ENCODE results near the gene ZDHHC8.

DNA sequence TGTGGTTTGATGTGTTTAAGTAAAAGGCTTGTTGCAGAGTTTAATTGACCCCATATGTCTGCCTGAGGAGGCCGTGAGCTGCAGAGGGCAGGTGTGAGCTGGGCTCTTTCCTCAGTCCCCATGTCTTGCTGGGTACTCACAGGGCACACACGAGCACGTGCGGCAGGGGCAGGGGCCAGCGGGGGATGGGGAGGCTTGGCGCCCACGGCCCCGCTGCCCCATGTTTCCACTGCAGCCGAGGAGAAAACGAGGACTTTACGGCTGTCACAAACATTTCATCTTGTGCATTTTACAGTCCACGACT lies 43.9 kb downstream of the ZDHHC8 start:
- no peak for TF ChIP-seq EZH2phosphoT487 (IDR thresholded peaks at IDR 0.05; ENCODE audit: low read depth)
- TF ChIP-seq, protein P1, sequence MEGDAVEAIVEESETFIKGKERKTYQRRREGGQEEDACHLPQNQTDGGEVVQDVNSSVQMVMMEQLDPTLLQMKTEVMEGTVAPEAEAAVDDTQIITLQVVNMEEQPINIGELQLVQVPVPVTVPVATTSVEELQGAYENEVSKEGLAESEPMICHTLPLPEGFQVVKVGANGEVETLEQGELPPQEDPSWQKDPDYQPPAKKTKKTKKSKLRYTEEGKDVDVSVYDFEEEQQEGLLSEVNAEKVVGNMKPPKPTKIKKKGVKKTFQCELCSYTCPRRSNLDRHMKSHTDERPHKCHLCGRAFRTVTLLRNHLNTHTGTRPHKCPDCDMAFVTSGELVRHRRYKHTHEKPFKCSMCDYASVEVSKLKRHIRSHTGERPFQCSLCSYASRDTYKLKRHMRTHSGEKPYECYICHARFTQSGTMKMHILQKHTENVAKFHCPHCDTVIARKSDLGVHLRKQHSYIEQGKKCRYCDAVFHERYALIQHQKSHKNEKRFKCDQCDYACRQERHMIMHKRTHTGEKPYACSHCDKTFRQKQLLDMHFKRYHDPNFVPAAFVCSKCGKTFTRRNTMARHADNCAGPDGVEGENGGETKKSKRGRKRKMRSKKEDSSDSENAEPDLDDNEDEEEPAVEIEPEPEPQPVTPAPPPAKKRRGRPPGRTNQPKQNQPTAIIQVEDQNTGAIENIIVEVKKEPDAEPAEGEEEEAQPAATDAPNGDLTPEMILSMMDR (IDR thresholded peaks at IDR 0.05; ENCODE audit: low read depth, low read length), result no peak

All from OCI-LY3 (cell line).